ENCODE results near the gene UNK. TPM values are rescaled to one million over a fixed set of nuclear protein-coding genes. Genes with fewer than 3 reads are reported as not detected.

Gene UNK
- total and polyA plus RNA-seq, 4 donors, result 4.0 to 16.4 (median 8.9) TPM

GRCh38 chr17:75736173-75736835, 48.3 kb upstream of the UNK start:
- WGBS, result 95% methylated on average over 26 of the region's 26 CpGs
- H3K36me3 ChIP-seq (ENCODE audit: control insufficient read depth in 4 of 4, insufficient read depth in 3 of 4, low read depth in 1 of 4, low read length in 3 of 4), result no peaks in the 10 kb centered on the region
- H3K4me3 ChIP-seq (ENCODE audit: low read depth in 1 of 3, low read length in 3 of 3), result no peak overlapping the region
- no peak for TF ChIP-seq RXRA (IDR thresholded peaks at IDR 0.05)
- no peak for TF ChIP-seq ATF3 (IDR thresholded peaks at IDR 0.05)
- TF ChIP-seq HNF4A (conservative IDR thresholded peaks at IDR 0.05), result no peak
- no peak for TF ChIP-seq TAF1 (conservative IDR thresholded peaks at IDR 0.05)
- no peaks in the 10 kb centered on the region for H3K9me3 ChIP-seq (ENCODE audit: control insufficient read depth in 4 of 4, low read length in 3 of 4)
- no peak for DNase-seq (ENCODE audit: low spot score)
- H3K4me1 ChIP-seq (ENCODE audit: control insufficient read depth in 4 of 4, insufficient read depth in 4 of 4, low read length in 3 of 4), result peaks cover 2 to 8% (median 7%) of the 10 kb centered on the region in 4 donors
- no peak overlapping the region for H3K27ac ChIP-seq (ENCODE audit: low read depth in 1 of 2, low read length in 2 of 2)
- no peak overlapping the region for H3K9ac ChIP-seq (ENCODE audit: low read depth in 1 of 2, low read length in 2 of 2)
- no peaks in the 10 kb centered on the region for H3K27me3 ChIP-seq (ENCODE audit: control insufficient read depth in 4 of 4, insufficient read depth in 4 of 4, low read length in 3 of 4)

- Histone ChIP-seq H3K36me3 (ENCODE audit: control insufficient read depth in 4 of 4, insufficient read depth in 3 of 4, low read depth in 1 of 4, low read length in 3 of 4) (no peaks in the 10 kb centered on the region), H3K27ac (ENCODE audit: low read depth in 1 of 2, low read length in 2 of 2) (no peak overlapping the region), H3K9ac (ENCODE audit: low read depth in 1 of 2, low read length in 2 of 2) (no peak overlapping the region)
Observed at GRCh38 chr17:75737133-75737962, 47.3 kb upstream of the UNK start.

More at GRCh38 chr17:75737133-75737962, 47.3 kb upstream of the UNK start:
- Histone ChIP-seq H3K9me3 (ENCODE audit: control insufficient read depth in 4 of 4, low read length in 3 of 4) (no peaks in the 10 kb centered on the region), H3K4me3 (ENCODE audit: low read depth in 1 of 3, low read length in 3 of 3) (no peak overlapping the region), H3K4me1 (ENCODE audit: control insufficient read depth in 4 of 4, insufficient read depth in 4 of 4, low read length in 3 of 4) (peaks cover 2 to 8% (median 7%) of the 10 kb centered on the region in 4 donors), H3K27me3 (ENCODE audit: control insufficient read depth in 4 of 4, insufficient read depth in 4 of 4, low read length in 3 of 4) (no peaks in the 10 kb centered on the region)
- 84% methylated on average over 20 of the region's 20 CpGs for WGBS
- no peak for TF ChIP-seq ZBTB33 (IDR thresholded peaks at IDR 0.05)
- no peak for TF ChIP-seq HNF4G (IDR thresholded peaks at IDR 0.05)
- TF ChIP-seq FOXA2 (IDR thresholded peaks at IDR 0.05), result no peak
- TF ChIP-seq MAX (IDR thresholded peaks at IDR 0.05), result no peak
- TF ChIP-seq RAD21 (IDR thresholded peaks at IDR 0.05), result no peak
- no peak for TF ChIP-seq JUND (IDR thresholded peaks at IDR 0.05)
- TF ChIP-seq EGR1 (IDR thresholded peaks at IDR 0.05; ENCODE audit: low read depth in 2 of 2), result no peak
- no peak for TF ChIP-seq GABPA (IDR thresholded peaks at IDR 0.05 in 1 of 2, conservative IDR thresholded peaks at IDR 0.05 in 1 of 2)
- TF ChIP-seq HNF4A (conservative IDR thresholded peaks at IDR 0.05), result no peak
- TF ChIP-seq RXRA (IDR thresholded peaks at IDR 0.05), result no peak
- no peak for TF ChIP-seq FOXA1 (IDR thresholded peaks at IDR 0.05)
- no peak for TF ChIP-seq TAF1 (conservative IDR thresholded peaks at IDR 0.05)
- TF ChIP-seq SP1 (IDR thresholded peaks at IDR 0.05), result no peak
- no peak for TF ChIP-seq ATF3 (IDR thresholded peaks at IDR 0.05)
- TF ChIP-seq CTCF (IDR thresholded peaks at IDR 0.05; ENCODE audit: low read depth, low read length, missing input control), result no peak
- no peak for TF ChIP-seq YY1 (IDR thresholded peaks at IDR 0.05)
- TF ChIP-seq NR2F2 (IDR thresholded peaks at IDR 0.05), result no peak
- no peak for DNase-seq (ENCODE audit: low spot score)
